Adrenal gland (tissue), 5 donors: Measurements from ENCODE around the gene ACCS.

Source experiments
- CTCF ChIP-seq, 6 experiments: fragments of 450-650 bp in 4 of 6; fragments of 200-600 bp in 2 of 6; sonication (generic) in 1 of 6; IDR thresholded peaks; 1 replicate in 5 of 6; 2 replicates in 1 of 6; pipeline versions ENCODE4 v1.5.1 to v1.8.0; 2016 to 2021; ENCODE audit warnings: antibody characterized with exemption in 6 of 6, mild to moderate bottlenecking in 2 of 6, moderate library complexity in 1 of 6
- POLR2A ChIP-seq, 2 donors: fragments of 450-650 bp; IDR thresholded peaks; one replicate each; pipeline ENCODE4 v1.6.1; 2017; ENCODE audit warnings: antibody characterized with exemption in 2 of 2, mild to moderate bottlenecking in 2 of 2, moderate library complexity in 1 of 2
- donor health status: DM: no; HTN: no; CAD: no.

- TF ChIP-seq CTCF (IDR thresholded peaks at IDR 0.05), result no peak
- TF ChIP-seq POLR2A (IDR thresholded peaks at IDR 0.05), result no peak
These were observed 59.5 kb downstream of the ACCS start for GRCh38 chr11:44125598-44125997.
